ENCODE data around the gene A2ML1. TPM values are rescaled to one million over a fixed set of nuclear protein-coding genes. Genes with fewer than 3 reads are reported as not detected.

A2ML1 gene
- total RNA-seq, 1 donor from 2014 or later, result 0.43 TPM

DNA sequence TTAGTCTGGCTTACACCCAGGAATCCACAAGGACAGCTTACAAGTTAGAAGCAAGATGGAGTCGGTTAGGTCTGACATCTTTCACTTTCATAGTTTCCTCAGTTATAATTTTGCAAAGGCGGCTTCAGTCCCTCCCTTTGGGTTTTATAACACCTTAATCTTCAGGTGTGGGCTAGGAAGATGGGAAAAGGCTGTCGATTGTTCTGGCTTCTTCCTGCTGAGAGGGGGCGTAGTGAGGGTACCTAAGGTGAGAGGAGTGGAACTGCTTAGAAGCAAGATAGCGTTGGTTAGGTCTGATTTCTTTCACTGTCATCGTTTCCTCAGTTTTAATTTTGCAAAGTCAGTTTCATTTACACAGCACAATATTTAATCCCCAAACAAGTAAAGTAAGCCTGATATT, 10.1 kb downstream of the A2ML1 start:
- no peak overlapping the region for H3K27ac ChIP-seq

DNA sequence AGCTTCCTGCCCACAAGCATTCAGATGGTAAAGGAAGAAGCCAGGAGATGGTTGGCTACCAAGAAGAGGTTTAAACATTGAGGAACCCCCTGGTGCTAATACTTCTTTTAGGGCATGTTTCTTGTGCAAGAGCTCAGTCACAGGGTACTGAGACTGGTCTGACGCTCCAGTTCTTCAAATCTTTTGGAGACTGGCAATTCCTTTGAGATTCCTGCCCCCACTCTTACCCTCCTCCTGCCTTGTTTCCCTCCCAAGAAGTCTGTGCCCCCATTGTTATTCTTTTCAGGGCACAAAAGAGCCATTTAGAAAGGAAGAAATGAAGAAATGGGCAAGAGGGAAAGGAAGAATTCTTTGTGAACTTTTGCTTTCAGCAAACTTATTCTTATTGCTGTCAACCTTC, 11.8 kb downstream of the A2ML1 start:
- Histone ChIP-seq H3K36me3 (no peaks in the 10 kb centered on the region), H3K4me1 (peaks cover 9% of the 10 kb centered on the region), H3F3A (ENCODE audit: low read depth) (no peaks in the 10 kb centered on the region), H3K4me3 (no peak overlapping the region), H2AFZ (replicated peaks) (peak overlapping the region; percentile 32), H3K9ac (no peak overlapping the region), H3K9me3 (ENCODE audit: low read depth) (no peaks in the 10 kb centered on the region), H4K20me1 (ENCODE audit: low read depth) (no peaks in the 10 kb centered on the region), H3K4me2 (no peak overlapping the region), H3K79me2 (ENCODE audit: low read depth) (no peaks in the 10 kb centered on the region), H3K27ac (no peak overlapping the region), H3K27me3 (no peaks in the 10 kb centered on the region)
- peaks cover 6% of the 10 kb centered on the region for H3K27me3 Mint-ChIP-seq (ENCODE audit: insufficient read depth, low read depth)
- H3K4me1 Mint-ChIP-seq, result no peaks in the 10 kb centered on the region
- no peak overlapping the region for H3K27ac Mint-ChIP-seq
- no peaks in the 10 kb centered on the region for H3K36me3 Mint-ChIP-seq
- no peak for DNase-seq (ENCODE audit: low spot score)
- TF ChIP-seq EZH2phosphoT487 (IDR thresholded peaks at IDR 0.05) (no peak), EZH2 (IDR thresholded peaks at IDR 0.05) (no peak)
- TF ChIP-seq, protein P1, sequence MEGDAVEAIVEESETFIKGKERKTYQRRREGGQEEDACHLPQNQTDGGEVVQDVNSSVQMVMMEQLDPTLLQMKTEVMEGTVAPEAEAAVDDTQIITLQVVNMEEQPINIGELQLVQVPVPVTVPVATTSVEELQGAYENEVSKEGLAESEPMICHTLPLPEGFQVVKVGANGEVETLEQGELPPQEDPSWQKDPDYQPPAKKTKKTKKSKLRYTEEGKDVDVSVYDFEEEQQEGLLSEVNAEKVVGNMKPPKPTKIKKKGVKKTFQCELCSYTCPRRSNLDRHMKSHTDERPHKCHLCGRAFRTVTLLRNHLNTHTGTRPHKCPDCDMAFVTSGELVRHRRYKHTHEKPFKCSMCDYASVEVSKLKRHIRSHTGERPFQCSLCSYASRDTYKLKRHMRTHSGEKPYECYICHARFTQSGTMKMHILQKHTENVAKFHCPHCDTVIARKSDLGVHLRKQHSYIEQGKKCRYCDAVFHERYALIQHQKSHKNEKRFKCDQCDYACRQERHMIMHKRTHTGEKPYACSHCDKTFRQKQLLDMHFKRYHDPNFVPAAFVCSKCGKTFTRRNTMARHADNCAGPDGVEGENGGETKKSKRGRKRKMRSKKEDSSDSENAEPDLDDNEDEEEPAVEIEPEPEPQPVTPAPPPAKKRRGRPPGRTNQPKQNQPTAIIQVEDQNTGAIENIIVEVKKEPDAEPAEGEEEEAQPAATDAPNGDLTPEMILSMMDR (IDR thresholded peaks at IDR 0.05), result no peak
- no peaks in the 10 kb centered on the region for H3K9me3 Mint-ChIP-seq
- no peak overlapping the region for H3K4me3 Mint-ChIP-seq

More for the DNA sequence above, 10.1 kb downstream of the A2ML1 start:
- H3K4me1 ChIP-seq, result peaks cover 9% of the 10 kb centered on the region
- no peak for DNase-seq (ENCODE audit: low spot score)
- no peak overlapping the region for H2AFZ ChIP-seq (replicated peaks)
- H4K20me1 ChIP-seq (ENCODE audit: low read depth), result no peaks in the 10 kb centered on the region
- Mint-ChIP-seq H3K36me3 (no peaks in the 10 kb centered on the region), H3K27ac (no peak overlapping the region), H3K4me3 (no peak overlapping the region), H3K27me3 (ENCODE audit: insufficient read depth, low read depth) (no peaks in the 10 kb centered on the region), H3K9me3 (no peaks in the 10 kb centered on the region), H3K4me1 (no peaks in the 10 kb centered on the region)
- H3K27me3 ChIP-seq, result no peaks in the 10 kb centered on the region
- no peak overlapping the region for H3K4me2 ChIP-seq
- no peaks in the 10 kb centered on the region for H3K9me3 ChIP-seq (ENCODE audit: low read depth)
- H3K79me2 ChIP-seq (ENCODE audit: low read depth), result no peaks in the 10 kb centered on the region
- no peaks in the 10 kb centered on the region for H3K36me3 ChIP-seq
- TF ChIP-seq, protein P1 (IDR thresholded peaks at IDR 0.05), result no peak
- H3K9ac ChIP-seq, result no peak overlapping the region
- H3F3A ChIP-seq (ENCODE audit: low read depth), result no peaks in the 10 kb centered on the region
- no peak overlapping the region for H3K4me3 ChIP-seq

DNA sequence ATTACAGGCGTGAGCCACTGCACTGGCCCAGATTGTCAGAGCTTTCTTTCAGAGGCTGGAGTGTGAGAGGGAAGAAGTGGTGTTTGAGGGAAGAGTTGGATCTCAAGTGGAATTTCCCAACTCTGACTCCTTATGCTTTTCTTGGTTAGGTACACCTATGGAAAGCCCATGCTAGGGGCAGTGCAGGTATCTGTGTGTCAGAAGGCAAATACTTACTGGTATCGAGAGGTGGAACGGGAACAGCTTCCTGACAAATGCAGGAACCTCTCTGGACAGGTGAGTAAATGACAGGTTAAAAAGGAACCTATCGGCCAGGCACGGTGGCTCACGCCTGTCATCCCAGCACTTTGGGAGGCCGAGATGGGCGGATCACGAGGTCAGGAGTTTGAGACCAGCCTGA, 14.9 kb downstream of the A2ML1 start:
- Histone ChIP-seq H2AFZ (replicated peaks) (no peak overlapping the region), H4K20me1 (ENCODE audit: low read depth) (no peaks in the 10 kb centered on the region), H3K4me1 (peaks cover 9% of the 10 kb centered on the region), H3K36me3 (no peaks in the 10 kb centered on the region), H3K4me2 (no peak overlapping the region), H3K79me2 (ENCODE audit: low read depth) (no peaks in the 10 kb centered on the region), H3K27me3 (no peaks in the 10 kb centered on the region), H3F3A (ENCODE audit: low read depth) (no peaks in the 10 kb centered on the region), H3K4me3 (no peak overlapping the region), H3K27ac (no peak overlapping the region), H3K9me3 (ENCODE audit: low read depth) (no peaks in the 10 kb centered on the region), H3K9ac (no peak overlapping the region)
- H3K27me3 Mint-ChIP-seq (ENCODE audit: insufficient read depth, low read depth), result peaks cover 8% of the 10 kb centered on the region
- no peaks in the 10 kb centered on the region for H3K36me3 Mint-ChIP-seq
- DNase-seq (ENCODE audit: low spot score), result no peak
- no peaks in the 10 kb centered on the region for H3K4me1 Mint-ChIP-seq
- H3K4me3 Mint-ChIP-seq, result no peak overlapping the region
- TF ChIP-seq EZH2 (IDR thresholded peaks at IDR 0.05) (no peak), EZH2phosphoT487 (IDR thresholded peaks at IDR 0.05) (no peak)
- TF ChIP-seq, protein P1 (IDR thresholded peaks at IDR 0.05), result no peak
- H3K9me3 Mint-ChIP-seq, result no peaks in the 10 kb centered on the region
- H3K27ac Mint-ChIP-seq, result no peak overlapping the region

DNA sequence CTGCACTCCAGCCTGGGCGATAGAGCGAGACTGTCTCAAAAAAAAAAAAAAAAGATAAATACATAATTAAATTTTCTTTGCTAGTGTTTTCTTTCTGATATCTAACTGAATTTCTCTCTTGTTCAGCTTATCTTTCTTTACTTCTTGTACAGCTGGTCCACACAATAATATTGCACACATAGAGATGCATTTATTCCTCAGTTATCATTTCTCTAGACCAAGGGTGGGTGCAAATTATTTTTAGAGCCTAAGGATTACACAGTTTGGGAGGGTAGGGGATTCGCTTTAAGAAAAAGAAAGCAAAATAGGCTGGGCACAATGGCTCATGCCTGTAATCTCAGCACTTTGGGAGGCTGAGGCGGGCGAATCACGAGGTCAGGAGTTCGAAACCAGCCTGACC, 17.9 kb downstream of the A2ML1 start:
- H3K27ac Mint-ChIP-seq, result no peak overlapping the region
- H3K27ac ChIP-seq, result no peak overlapping the region
- TF ChIP-seq, protein P1 (IDR thresholded peaks at IDR 0.05), result no peak
- no peak for TF ChIP-seq EZH2phosphoT487 (IDR thresholded peaks at IDR 0.05)
- TF ChIP-seq EZH2 (IDR thresholded peaks at IDR 0.05), result no peak
- H3F3A ChIP-seq (ENCODE audit: low read depth), result no peaks in the 10 kb centered on the region
- H3K9me3 ChIP-seq (ENCODE audit: low read depth), result no peaks in the 10 kb centered on the region
- no peaks in the 10 kb centered on the region for H3K9me3 Mint-ChIP-seq
- no peak overlapping the region for H3K4me2 ChIP-seq
- no peaks in the 10 kb centered on the region for H3K27me3 ChIP-seq
- H2AFZ ChIP-seq (replicated peaks), result no peak overlapping the region
- H3K36me3 ChIP-seq, result no peaks in the 10 kb centered on the region
- H3K4me3 ChIP-seq, result no peak overlapping the region
- H3K4me3 Mint-ChIP-seq, result no peak overlapping the region
- H3K27me3 Mint-ChIP-seq (ENCODE audit: insufficient read depth, low read depth), result peaks cover 8% of the 10 kb centered on the region
- H3K4me1 ChIP-seq, result no peaks in the 10 kb centered on the region
- H3K9ac ChIP-seq, result no peak overlapping the region
- no peaks in the 10 kb centered on the region for H3K79me2 ChIP-seq (ENCODE audit: low read depth)
- H3K4me1 Mint-ChIP-seq, result no peaks in the 10 kb centered on the region
- no peaks in the 10 kb centered on the region for H3K36me3 Mint-ChIP-seq
- DNase-seq (ENCODE audit: low spot score), result no peak
- H4K20me1 ChIP-seq (ENCODE audit: low read depth), result no peaks in the 10 kb centered on the region

Measured in neural progenitor cell (in vitro differentiated cells).